Measurements from ENCODE around the gene GSTM3.
"Not testable (repeated sequence)": the region's sequence is repeated elsewhere in the genome, so short reads cannot be mapped to it uniquely, and the experiment has no call there.

GSTM3 gene

GRCh38 chr1:109761227-109762038 is 20.6 kb upstream of the GSTM3 start:
- peak in 1 of 6 experiments; percentile 13 for DNase-seq

- no peak for DNase-seq
Measured at GRCh38 chr1:109760581-109761226, 19.9 kb upstream of the GSTM3 start.

- no peak for DNase-seq
Measured at GRCh38 chr1:109759513-109760334, 18.9 kb upstream of the GSTM3 start.

GRCh38 chr1:109757936-109758786 is 17.3 kb upstream of the GSTM3 start:
- DNase-seq, result no peak

GRCh38 chr1:109756848-109757521 is 16.1 kb upstream of the GSTM3 start:
- DNase-seq, result no peak

- DNase-seq, result not testable (repeated sequence)
Measured at GRCh38 chr1:109756325-109756724, 15.5 kb upstream of the GSTM3 start.

DNA sequence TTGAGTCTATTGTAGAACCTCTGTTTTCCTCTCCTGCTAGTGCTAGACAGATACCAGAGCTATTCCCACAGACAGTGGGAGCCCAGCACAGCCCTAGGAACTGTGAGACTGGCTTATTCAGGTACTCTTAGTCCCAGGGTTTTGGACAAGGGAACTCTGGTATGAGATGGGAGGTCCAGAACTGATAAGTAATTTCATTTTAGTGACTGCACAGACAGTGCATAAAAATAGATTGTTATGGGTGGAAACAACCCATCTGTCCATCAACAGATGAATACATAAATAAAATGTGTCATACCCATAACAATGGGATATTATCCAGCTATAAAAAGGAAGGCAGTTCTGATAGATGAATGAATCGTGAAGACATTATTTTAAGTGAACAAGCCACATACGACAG is 13.9 kb upstream of the GSTM3 start:
- DNase-seq, result no peak

GRCh38 chr1:109751531-109752260 is 10.9 kb upstream of the GSTM3 start:
- no peak for DNase-seq

- DNase-seq, result no peak
Measured at GRCh38 chr1:109750920-109751319, 10.1 kb upstream of the GSTM3 start.

DNA sequence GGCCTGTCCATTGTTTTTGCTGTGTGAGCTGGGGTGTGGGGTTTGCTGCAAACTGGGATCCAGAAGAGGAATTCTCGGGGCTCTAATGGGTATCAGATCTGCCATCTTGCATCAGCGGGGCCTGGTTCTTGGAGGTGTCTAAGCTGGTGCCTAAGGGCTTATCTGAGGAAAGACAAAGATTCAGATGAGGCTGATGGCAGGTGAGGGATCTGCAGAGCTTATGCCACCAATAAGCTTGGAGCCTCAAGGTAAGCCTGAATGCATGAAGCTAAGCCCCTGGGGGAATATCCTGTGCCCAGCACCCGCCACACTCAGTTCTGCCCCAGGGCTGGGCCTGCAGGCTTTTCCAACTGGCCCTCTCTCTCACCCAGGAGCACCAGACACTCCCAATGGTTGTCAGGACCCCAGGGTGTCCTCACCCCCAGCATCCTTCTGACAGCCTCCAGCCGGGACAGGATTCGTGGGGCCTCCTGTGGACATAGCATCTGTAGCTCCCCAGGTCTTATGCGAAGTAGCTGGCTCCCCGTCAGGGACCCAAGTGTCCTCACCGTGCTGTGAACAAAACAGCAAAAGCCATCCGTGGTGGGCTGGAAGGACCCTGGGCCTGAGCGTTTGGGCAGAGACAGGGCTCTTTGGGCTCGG is 9.5 kb upstream of the GSTM3 start:
- no peak for DNase-seq

GRCh38 chr1:109749221-109749620 is 8.4 kb upstream of the GSTM3 start:
- DNase-seq, result no peak

GRCh38 chr1:109748311-109748710 is 7.5 kb upstream of the GSTM3 start:
- DNase-seq, result not testable (repeated sequence)

- DNase-seq, result peak; percentile 72 to 89 (median 85)
Measured at GRCh38 chr1:109739738-109740614, 862 bp downstream of the GSTM3 start.

DNA sequence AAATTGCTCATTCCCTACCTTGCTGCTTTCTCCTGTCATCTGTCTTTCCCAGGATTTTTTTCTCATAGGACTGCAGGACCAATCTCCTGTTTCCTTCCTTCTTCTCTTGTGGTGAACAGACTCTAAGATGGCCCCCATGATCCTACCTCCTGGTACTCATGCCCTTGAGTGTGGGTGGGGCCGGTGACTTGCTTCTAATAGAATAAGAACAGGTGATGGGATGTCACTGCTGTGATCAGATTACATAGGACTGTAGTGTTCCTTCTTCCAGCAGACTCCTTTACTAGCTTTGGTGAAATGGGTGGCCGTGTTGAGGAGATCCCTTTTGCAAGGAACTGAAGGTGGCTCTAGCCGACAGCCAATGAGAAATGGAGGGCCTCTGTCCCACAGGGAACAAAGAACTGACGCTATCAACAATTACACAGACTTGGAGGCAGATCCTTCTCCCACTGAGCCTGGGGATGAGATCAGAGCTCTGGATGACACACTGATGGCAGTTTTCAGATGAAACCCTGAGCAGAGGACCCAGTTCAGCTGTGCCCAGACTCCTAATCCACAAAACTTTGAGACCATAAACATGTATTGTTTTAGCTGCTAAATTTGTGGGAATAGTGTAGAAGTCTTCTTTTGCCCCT is 7.5 kb downstream of the GSTM3 start:
- no peak for DNase-seq

DNA sequence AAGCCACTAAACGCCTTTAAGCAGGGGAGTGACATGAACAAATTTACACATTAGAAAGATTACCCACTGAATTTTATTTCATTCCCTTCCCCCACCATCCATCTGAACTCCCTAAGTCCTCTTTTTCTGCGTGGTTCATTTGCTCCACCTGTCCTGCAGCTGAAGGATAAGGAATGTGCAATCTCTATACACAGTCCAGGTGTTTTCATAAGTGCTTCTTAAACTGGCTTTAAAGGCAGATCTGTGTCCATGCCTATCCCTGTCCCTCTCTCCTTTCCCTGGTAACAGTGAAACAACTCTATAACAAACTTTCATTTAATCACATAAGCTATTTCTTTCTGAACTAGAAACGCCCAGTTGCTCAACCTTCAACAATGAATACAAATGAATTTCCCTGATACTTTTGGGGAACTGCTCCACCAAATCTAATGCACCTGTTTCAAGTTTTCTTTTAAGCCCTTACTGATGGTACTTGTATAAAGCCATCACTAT is 8.4 kb downstream of the GSTM3 start:
- DNase-seq, result no peak

- no peak for DNase-seq
Measured at GRCh38 chr1:109730666-109731065, 10.2 kb downstream of the GSTM3 start.

GRCh38 chr1:109728870-109729269 is 12.0 kb downstream of the GSTM3 start:
- no peak for DNase-seq

- DNase-seq, result no peak
Measured at GRCh38 chr1:109726728-109727373, 14.0 kb downstream of the GSTM3 start.
